ENCODE measurements around the gene ECE2.

The ECE2 gene

GRCh38 chr3:184277366-184277765, 1.5 kb downstream of the ECE2 start:
- no peak for DNase-seq

DNA sequence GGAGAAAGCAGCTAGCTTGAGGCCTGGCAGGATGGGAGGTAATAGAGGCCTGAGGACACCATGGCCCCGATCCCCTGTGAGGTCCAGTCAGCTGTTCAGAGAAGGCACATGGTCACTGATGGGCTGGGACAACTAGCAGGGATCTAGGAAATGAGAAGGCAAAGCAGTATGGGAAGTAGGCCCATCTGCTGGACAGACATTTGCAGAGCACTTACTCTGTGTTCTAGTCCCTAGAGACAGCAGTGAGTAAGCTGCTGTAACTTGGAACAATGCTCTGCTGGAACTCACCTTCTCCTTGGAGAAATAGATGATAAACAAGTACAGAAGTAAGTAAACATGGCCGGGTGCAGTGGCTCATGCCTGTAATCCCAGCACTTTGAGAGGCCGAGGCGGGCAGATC, 7.1 kb downstream of the ECE2 start:
- no peak for DNase-seq

GRCh38 chr3:184283681-184284080, 7.9 kb downstream of the ECE2 start:
- no peak for DNase-seq

DNA sequence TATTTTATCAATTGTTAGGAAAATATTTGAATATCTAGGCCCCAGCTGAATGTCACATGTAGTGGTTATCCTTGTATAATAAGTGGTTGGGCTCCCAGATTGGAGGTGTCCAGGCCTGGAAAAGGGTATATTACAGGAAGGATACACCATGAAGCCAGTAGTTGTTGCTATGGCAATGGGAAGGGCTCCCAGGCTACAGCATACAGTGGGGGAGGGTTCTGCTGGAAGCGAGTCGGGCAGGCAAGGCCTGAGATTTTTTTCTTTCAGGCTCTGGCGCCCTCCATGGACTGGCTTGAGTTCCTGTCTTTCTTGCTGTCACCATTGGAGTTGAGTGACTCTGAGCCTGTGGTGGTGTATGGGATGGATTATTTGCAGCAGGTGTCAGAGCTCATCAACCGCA, 8.9 kb downstream of the ECE2 start:
- peak; percentile 64 for DNase-seq

DNA sequence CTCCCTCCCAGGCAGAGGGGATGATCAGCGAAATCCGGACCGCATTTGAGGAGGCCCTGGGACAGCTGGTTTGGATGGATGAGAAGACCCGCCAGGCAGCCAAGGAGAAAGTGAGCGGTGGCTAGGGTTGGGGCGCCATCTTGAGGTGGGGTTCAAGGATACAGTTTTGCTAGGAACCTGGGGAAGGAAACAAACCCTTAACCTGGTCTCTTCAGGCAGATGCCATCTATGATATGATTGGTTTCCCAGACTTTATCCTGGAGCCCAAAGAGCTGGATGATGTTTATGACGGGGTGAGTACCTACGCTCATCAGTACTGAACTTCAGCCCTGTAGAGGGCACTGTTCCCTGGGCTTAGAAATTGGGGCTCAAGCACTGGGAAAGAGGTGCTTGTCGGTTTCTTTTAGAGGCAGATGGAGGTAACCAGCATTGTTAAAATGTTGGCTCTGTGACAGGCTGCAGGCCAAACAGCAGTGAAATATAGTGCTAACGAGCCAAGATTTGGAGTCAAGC, 13.7 kb downstream of the ECE2 start:
- peak; percentile 32 for DNase-seq

DNA sequence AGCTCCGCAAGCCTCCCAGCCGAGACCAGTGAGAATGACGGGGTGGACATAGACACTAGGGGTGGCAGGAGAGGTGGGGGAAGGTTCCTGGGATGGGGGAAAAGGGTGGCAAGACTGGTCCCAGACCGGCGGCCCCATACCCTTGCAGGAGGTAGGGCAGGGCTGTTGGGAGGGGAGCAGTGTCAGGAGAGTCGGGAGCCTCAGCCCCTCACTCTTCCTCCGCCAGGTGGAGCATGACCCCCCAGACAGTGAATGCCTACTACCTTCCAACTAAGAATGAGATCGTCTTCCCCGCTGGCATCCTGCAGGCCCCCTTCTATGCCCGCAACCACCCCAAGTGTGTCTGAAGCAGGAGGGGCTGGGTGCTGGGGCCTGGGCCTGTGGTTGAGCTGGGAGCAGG, 14.5 kb downstream of the ECE2 start:
- no peak for DNase-seq

DNA sequence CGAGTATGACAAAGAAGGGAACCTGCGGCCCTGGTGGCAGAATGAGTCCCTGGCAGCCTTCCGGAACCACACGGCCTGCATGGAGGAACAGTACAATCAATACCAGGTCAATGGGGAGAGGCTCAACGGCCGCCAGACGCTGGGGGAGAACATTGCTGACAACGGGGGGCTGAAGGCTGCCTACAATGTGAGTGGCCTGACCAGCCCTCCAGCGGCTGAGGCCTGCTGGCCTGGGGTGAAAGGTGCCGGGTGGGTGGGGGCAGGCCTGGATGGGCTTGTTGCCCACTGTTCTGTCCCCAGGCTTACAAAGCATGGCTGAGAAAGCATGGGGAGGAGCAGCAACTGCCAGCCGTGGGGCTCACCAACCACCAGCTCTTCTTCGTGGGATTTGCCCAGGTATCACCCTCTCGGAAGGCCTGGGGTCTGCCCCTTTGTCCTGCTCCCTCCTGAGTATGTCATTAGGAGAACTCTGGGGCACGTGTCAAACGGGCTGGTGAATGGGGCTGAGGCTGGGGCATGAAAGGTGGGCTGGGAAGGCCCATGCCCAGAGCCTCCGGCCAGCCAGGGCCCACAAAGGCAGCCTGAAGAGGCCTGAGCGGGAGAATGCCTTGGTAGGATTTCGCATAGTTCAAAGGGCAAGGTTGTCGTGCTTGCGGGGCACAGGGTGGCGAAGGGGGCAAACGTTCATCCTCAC, 15.4 kb downstream of the ECE2 start:
- no peak for DNase-seq

DNA sequence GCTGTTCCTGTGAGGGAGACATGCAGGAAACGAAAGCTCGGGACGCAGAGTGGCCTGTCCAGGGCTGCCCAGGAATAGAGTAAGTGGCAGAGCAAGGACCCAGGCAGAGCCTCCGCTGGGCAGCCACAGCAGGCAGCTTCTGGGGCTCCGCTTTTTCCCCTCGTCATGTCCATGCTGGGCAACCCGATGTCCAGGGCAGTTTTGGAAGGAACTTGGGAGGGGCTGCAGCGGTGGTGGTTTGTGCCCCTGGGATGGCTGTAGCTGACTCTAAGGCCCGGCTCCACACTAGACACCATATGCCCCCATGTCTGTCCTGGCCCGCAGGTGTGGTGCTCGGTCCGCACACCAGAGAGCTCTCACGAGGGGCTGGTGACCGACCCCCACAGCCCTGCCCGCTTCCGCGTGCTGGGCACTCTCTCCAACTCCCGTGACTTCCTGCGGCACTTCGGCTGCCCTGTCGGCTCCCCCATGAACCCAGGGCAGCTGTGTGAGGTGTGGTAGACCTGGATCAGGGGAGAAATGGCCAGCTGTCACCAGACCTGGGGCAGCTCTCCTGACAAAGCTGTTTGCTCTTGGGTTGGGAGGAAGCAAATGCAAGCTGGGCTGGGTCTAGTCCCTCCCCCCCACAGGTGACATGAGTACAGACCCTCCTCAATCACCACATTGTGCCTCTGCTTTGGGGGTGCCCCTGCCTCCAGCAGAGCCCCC, 16.1 kb downstream of the ECE2 start:
- DNase-seq = no peak

- peak; percentile 8 for DNase-seq
These were observed 19.9 kb downstream of the ECE2 start for GRCh38 chr3:184295771-184296170.

GRCh38 chr3:184296616-184297015, 20.8 kb downstream of the ECE2 start:
- DNase-seq = no peak

- peak; percentile 83 for DNase-seq
These were observed 23.1 kb downstream of the ECE2 start, which contains the start of gene PSMD2 for GRCh38 chr3:184298759-184299487. PSMD2 (plus strand) TSS chr3:184299241; CDS start chr3:184299267, 26 bp downstream.

DNA sequence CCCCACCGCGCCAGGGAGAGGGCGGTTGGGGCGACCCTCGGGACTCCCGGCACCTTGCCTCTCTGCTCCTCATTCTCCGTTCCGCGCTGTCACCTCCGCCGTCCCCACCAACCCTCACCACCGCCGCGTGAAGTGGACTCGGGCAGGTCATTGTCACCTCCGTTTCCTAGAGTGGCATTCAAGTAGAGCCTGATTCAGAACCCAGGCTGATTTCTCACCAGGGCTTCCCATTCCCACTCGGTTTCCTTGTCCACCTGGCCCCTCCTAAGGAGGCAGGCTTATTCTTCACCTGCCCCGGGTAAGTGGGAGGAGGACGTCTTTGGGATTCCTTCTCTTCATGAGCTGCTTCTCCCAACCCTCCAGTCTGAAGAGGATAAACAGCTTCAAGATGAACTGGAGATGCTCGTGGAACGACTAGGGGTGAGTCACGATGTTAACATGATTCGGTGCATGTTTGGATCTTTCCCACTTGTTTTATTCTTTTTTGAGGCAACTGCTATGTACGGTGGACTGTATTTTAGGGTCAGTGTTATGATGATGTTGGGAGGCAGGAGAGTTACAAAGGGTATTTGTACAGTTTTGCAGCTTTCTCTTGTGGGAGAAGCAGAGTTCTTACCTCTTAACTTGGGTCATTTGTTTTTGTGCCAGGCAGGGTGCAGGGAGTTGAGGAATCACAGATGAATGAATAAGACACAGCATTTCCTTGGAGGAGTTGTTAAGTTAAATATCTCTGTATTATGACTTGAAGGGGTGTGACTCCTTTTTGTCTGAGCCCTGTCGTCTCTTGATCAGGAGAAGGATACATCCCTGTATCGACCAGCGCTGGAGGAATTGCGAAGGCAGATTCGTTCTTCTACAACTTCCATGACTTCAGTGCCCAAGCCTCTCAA, 23.9 kb downstream of the ECE2 start:
- DNase-seq = no peak

GRCh38 chr3:184300378-184300720, 24.5 kb downstream of the ECE2 start:
- no peak for DNase-seq

DNA sequence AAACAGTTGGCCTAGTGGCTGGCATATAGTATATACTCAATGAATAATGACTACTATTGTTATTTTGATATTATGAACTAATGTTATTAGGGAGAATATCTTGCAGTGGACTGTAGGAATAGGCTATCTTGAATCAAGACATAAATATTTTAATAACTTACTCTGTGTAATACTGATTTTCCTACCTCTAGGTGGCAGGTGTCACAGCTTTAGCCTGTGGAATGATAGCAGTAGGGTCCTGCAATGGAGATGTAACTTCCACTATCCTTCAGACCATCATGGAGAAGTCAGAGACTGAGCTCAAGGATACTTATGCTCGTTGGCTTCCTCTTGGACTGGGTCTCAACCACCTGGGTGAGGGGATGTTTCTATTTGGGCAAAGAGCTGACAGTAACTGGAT, 29.8 kb downstream of the ECE2 start:
- DNase-seq = no peak

- no peak for DNase-seq
These were observed 30.6 kb downstream of the ECE2 start for GRCh38 chr3:184306341-184306972.

- DNase-seq = no peak
These were observed 32.1 kb downstream of the ECE2 start for GRCh38 chr3:184307915-184308314.

DNA sequence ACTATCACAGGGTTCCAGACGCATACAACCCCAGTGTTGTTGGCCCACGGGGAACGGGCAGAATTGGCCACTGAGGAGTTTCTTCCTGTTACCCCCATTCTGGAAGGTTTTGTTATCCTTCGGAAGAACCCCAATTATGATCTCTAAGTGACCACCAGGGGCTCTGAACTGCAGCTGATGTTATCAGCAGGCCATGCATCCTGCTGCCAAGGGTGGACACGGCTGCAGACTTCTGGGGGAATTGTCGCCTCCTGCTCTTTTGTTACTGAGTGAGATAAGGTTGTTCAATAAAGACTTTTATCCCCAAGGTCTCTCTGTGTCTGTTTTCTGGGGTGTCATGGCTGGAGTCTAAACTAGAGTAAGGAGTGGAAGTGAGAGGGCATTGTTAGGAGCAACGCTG, 32.9 kb downstream of the ECE2 start:
- DNase-seq = no peak

DNA sequence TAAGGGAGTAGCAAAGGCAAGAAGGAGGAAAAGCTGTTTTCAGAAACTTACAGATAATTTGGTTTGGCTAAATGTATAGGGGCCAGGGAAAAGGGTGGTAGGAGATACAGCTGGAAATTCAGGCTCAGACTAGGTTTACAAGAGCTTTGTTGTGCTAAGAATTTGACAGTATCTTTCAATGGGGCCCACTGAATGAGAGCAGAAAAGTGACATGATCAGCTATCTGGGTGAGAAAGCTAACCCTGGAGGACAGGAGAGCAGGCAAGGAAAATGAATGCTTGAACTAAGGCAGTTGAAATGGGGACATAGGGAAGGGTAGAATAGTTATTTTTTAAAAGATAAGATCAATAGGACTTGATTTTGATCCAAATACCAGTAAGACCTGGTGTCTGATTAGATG, 35.8 kb downstream of the ECE2 start:
- DNase-seq = no peak

DNA sequence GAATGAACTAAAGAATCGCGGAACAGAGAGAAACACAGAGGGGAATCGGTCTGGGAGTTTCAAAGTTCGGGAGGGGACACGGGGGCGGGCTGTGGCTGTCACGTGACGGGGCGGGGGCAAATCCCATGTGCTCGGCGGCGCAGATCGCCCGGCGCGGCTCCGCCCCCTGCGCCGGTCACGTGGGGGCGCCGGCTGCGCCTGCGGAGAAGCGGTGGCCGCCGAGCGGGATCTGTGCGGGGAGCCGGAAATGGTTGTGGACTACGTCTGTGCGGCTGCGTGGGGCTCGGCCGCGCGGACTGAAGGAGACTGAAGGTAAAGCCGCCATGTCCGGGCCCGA, 38.5 kb downstream of the ECE2 start, which contains the start of gene EIF4G1:
Gene EIF4G1, plus strand, starts transcription at position 244 of the 337 bp plus-strand sequence. CDS start 1,191 bp downstream, outside the sequence.
- DNase-seq = peak; percentile 63

GRCh38 chr3:184314700-184315542, 39.1 kb downstream of the ECE2 start:
- no peak for DNase-seq

GRCh38 chr3:184315543-184315867, 39.7 kb downstream of the ECE2 start:
- DNase-seq = no peak
